ENCODE measurements around the gene LY6G5B. TPM values are rescaled to one million over a fixed set of nuclear protein-coding genes. Genes with fewer than 3 reads are reported as not detected.
A peak's percentile ranks its signal among the peaks of the same experiment; 100 is the strongest.

Gene LY6G5B, protein sequence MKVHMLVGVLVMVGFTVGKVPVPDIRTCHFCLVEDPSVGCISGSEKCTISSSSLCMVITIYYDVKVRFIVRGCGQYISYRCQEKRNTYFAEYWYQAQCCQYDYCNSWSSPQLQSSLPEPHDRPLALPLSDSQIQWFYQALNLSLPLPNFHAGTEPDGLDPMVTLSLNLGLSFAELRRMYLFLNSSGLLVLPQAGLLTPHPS
- 10 to 100 TPM; 21.3 to 26.9 TPM for total RNA-seq

GRCh38 chr6:31669676-31670075 lies at the start of gene LY6G5B:
LY6G5B (plus strand) TSS chr6:31669976; CDS start chr6:31670951, 975 bp downstream.
- peaks cover 19 to 31% of the 10 kb centered on the region in 2 donors for H3K36me3 Mint-ChIP-seq (ENCODE audit: insufficient read depth in 2 of 2)

DNA sequence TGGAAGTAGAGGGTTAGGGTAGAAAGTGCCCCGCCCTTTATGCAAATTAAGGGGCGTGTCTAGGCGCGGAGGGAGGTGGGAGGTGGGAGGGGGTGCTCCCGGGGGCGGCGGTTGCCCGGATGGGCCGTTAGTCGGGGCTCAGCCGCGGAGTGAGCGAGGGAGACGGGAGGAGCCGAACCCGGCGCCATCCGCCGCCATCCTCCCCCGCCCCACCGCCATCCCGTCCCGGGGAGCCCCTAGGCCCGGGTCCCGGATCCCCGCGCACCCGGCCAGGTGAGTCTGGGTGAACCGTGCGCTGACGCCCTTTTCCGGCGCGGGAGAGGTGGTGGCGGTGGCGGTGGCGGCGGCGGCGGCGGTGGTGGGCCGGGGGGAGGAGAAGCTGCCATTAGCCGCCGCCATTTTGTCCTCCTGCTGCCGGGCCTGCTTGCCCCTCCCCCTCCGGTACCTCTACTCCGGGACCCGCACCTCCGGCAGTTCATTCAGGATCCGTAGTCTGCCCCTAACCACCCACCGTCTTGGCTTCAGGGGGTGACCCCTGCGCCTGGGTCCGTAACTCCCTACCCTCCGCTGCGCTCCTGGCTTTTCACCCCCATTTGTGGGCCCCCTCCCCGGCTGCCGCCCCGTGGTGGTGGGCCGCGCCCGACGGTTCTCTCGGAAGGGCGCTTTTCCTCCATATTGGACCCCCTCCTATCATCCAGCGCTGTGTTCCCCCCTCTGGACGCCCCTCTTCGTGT lies 49.0 kb upstream of the LY6G5B start, which contains the start of gene PRRC2A:
Gene PRRC2A (plus strand): TSS at position 130 of the 734 bp plus-strand sequence. CDS start 2,075 bp downstream, outside the sequence.
- H3K4me3 Mint-ChIP-seq: peak within 1 kb of the TSS; percentile 85 to 97
- DNase-seq (peak; percentile 85 to 97), ATAC-seq (replicated peaks in 1 of 2) (peak; percentile 36 to 67)
- peaks cover 15 to 32% of the 10 kb centered on the region in 2 donors for H3K36me3 Mint-ChIP-seq (ENCODE audit: insufficient read depth in 2 of 2)
- no peaks in the 10 kb centered on the region for H3K9me3 Mint-ChIP-seq
- peak within 1 kb of the TSS; percentile 98 for H3K27ac Mint-ChIP-seq
- peaks cover 51% of the 10 kb centered on the region for H3K4me1 Mint-ChIP-seq (ENCODE audit: low read depth)
- no peaks in the 10 kb centered on the region for H3K27me3 Mint-ChIP-seq (ENCODE audit: low read depth)

More at GRCh38 chr6:31669676-31670075, at the start of gene LY6G5B:
- ATAC-seq (replicated peaks in 1 of 2) (no peak), DNase-seq (no peak)
- H3K9me3 Mint-ChIP-seq: no peaks in the 10 kb centered on the region
- no peaks in the 10 kb centered on the region for H3K27me3 Mint-ChIP-seq (ENCODE audit: low read depth)
- H3K4me1 Mint-ChIP-seq (ENCODE audit: low read depth): peaks cover 36% of the 10 kb centered on the region
- H3K4me3 Mint-ChIP-seq: no peak within 1 kb of the TSS
- no peak within 1 kb of the TSS for H3K27ac Mint-ChIP-seq

DNA sequence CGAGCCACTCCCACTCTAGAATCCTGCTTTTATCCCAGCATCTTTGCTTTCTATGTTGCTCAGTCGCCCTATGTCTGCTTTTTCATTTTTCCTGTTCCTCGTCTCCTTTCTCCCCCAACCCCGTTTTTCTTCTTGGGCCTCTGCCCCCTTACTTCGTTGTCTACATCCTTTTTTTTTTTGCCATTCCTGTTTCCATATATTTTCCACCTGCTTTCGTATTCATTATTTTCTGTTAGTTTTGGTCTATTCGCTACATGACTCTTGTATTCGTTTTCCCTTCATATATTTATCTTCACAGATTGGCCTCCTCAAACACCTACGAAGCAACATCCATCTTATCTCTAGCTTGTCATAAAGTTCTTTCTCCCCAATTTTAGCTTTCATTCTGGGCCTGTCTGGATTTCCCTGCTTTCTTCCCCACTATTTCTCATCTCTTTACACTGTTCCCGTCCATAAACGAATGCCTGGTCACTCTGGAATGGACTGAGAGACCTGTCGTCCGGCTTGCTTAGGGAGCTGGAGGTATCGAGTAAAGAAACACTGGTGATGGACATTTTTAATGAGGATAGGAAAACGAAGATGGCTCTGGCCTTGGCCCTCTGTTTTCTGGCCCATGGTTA lies 48.3 kb upstream of the LY6G5B start:
- no peak for DNase-seq
- Mint-ChIP-seq H3K27ac (peak overlapping the region; percentile 98), H3K4me3 (peak overlapping the region; percentile 85 to 97), H3K9me3 (no peaks in the 10 kb centered on the region), H3K27me3 (ENCODE audit: low read depth) (no peaks in the 10 kb centered on the region), H3K4me1 (ENCODE audit: low read depth) (peaks cover 45% of the 10 kb centered on the region), H3K36me3 (ENCODE audit: insufficient read depth in 2 of 2) (peaks cover 18 to 39% of the 10 kb centered on the region in 2 donors)
- no peak for ATAC-seq (replicated peaks in 1 of 2)

- DNase-seq (no peak), ATAC-seq (replicated peaks in 1 of 2) (no peak)
- H3K4me1 Mint-ChIP-seq (ENCODE audit: low read depth): peaks cover 39% of the 10 kb centered on the region
- no peaks in the 10 kb centered on the region for H3K27me3 Mint-ChIP-seq (ENCODE audit: low read depth)
- H3K9me3 Mint-ChIP-seq: no peaks in the 10 kb centered on the region
- H3K36me3 Mint-ChIP-seq (ENCODE audit: insufficient read depth in 2 of 2): peaks cover 20 to 41% of the 10 kb centered on the region in 2 donors
- peak overlapping the region; percentile 98 for H3K27ac Mint-ChIP-seq
- peak overlapping the region; percentile 85 to 97 for H3K4me3 Mint-ChIP-seq
Measured at GRCh38 chr6:31621991-31622390, 47.8 kb upstream of the LY6G5B start.

DNA sequence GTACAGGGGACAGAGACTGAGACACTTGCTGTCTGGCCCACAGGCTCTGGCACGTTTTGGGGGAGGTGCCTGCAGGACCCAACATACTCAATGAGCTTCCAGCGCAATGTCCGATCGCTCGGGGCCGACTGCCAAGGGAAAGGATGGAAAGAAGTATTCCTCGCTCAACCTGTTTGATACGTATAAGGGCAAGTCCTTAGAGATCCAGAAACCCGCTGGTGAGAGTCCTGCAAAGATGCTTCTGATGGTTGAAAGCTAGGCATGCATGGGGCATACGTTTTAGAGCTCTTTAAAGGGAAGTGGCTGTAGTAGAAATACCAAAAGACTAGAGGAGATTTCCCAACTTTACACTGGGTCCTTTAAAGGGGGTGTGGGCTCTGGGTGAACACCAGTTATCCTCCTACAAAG lies 47.1 kb upstream of the LY6G5B start:
- Mint-ChIP-seq H3K27ac (peak overlapping the region; percentile 98), H3K9me3 (no peaks in the 10 kb centered on the region), H3K36me3 (ENCODE audit: insufficient read depth in 2 of 2) (peaks cover 26 to 48% of the 10 kb centered on the region in 2 donors), H3K4me3 (peak overlapping the region; percentile 85 to 97), H3K4me1 (ENCODE audit: low read depth) (peaks cover 33% of the 10 kb centered on the region), H3K27me3 (ENCODE audit: low read depth) (no peaks in the 10 kb centered on the region)
- ATAC-seq (replicated peaks in 1 of 2) (no peak), DNase-seq (no peak)

DNA sequence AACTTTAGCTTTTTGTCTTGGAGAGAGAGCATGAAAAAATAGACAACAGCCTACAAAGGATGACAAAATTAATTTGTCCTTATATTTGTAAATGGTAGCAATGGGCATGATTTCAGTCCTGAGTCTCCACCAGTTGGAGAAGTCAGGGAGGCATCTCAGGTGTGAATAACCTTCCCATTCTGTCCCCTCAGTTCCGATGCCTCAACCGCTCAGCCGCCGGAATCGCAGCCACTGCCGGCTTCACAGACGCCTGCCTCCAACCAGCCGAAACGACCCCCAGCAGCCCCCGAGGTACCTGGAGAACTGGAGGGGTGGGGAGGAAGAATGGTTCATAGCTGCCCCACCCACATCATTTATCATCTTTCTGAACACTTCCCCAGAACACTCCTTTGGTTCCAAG lies 45.7 kb upstream of the LY6G5B start:
- ATAC-seq (replicated peaks in 1 of 2) (no peak), DNase-seq (no peak)
- Mint-ChIP-seq H3K27me3 (ENCODE audit: low read depth) (no peaks in the 10 kb centered on the region), H3K4me1 (ENCODE audit: low read depth) (peaks cover 20% of the 10 kb centered on the region), H3K4me3 (no peak overlapping the region), H3K9me3 (no peaks in the 10 kb centered on the region), H3K27ac (no peak overlapping the region), H3K36me3 (ENCODE audit: insufficient read depth in 2 of 2) (peaks cover 27 to 53% of the 10 kb centered on the region in 2 donors)

DNA sequence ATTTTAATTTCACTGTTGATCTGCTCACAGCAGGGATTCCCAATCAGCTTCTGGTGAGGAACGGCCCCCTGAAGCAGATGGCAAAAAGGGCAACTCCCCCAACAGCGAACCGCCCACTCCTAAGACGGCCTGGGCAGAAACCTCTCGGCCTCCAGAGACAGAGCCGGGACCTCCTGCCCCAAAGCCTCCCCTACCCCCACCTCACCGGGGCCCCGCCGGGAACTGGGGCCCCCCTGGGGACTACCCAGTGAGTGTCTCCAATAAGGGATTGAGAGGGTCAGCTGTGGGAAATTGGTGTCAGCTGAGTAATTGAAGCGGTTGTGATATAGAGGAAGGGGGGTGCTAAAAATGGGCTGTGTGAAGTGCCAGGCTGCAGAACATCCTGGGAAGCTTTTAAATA lies 42.8 kb upstream of the LY6G5B start:
- no peak for DNase-seq
- Mint-ChIP-seq H3K27me3 (ENCODE audit: low read depth) (no peaks in the 10 kb centered on the region), H3K9me3 (no peaks in the 10 kb centered on the region), H3K4me3 (no peak overlapping the region), H3K4me1 (ENCODE audit: low read depth) (peaks cover 30% of the 10 kb centered on the region), H3K27ac (peak overlapping the region; percentile 30), H3K36me3 (ENCODE audit: insufficient read depth in 2 of 2) (peaks cover 29 to 64% of the 10 kb centered on the region in 2 donors)
- no peak for ATAC-seq (replicated peaks in 1 of 2)

DNA sequence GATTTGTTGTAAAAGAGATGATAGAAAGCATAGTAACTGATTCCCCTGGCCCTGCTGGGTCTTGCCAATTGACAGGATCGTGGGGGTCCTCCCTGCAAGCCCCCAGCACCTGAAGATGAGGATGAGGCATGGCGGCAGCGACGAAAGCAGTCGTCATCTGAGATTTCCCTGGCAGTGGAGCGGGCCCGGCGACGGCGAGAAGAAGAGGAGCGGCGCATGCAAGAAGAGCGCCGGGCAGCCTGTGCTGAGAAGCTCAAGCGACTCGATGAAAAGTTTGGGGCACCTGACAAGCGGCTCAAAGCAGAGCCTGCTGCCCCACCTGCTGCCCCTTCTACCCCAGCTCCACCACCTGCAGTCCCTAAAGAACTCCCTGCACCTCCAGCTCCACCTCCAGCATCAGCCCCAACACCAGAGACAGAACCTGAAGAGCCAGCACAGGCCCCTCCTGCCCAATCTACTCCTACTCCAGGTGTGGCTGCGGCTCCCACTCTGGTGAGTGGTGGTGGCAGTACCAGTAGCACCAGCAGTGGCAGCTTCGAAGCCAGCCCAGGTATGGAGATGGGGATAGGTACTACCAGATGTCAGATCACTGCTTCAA lies 42.0 kb upstream of the LY6G5B start:
- Mint-ChIP-seq H3K36me3 (ENCODE audit: insufficient read depth in 2 of 2) (peaks cover 23 to 65% of the 10 kb centered on the region in 2 donors), H3K4me1 (ENCODE audit: low read depth) (peaks cover 22% of the 10 kb centered on the region), H3K27me3 (ENCODE audit: low read depth) (no peaks in the 10 kb centered on the region), H3K4me3 (no peak overlapping the region), H3K9me3 (no peaks in the 10 kb centered on the region), H3K27ac (no peak overlapping the region)
- no peak for DNase-seq
- ATAC-seq (replicated peaks in 1 of 2): no peak

DNA sequence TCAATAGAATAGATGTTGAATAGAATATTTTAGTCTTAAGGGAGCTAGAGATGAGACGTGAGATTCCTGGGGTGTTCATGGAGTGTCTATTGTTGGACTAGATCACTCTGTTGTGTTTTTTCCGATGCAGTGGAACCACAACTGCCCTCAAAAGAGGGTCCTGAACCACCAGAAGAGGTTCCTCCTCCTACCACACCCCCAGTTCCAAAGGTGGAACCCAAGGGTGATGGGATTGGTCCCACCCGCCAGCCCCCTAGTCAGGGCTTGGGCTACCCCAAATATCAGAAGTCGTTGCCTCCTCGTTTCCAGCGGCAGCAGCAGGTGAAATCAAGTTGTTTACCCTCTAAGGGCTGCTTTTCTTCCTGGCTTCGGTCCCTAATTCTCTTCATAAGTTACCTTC lies 40.8 kb upstream of the LY6G5B start:
- Mint-ChIP-seq H3K4me1 (ENCODE audit: low read depth) (peaks cover 24% of the 10 kb centered on the region), H3K36me3 (ENCODE audit: insufficient read depth in 2 of 2) (peaks cover 22 to 64% of the 10 kb centered on the region in 2 donors), H3K27me3 (ENCODE audit: low read depth) (no peaks in the 10 kb centered on the region), H3K4me3 (no peak overlapping the region), H3K9me3 (no peaks in the 10 kb centered on the region), H3K27ac (no peak overlapping the region)
- ATAC-seq (replicated peaks in 1 of 2): no peak
- no peak for DNase-seq

GRCh38 chr6:31630177-31630934 lies 39.4 kb upstream of the LY6G5B start:
- Mint-ChIP-seq H3K4me1 (ENCODE audit: low read depth) (peaks cover 23% of the 10 kb centered on the region), H3K27me3 (ENCODE audit: low read depth) (no peaks in the 10 kb centered on the region), H3K27ac (no peak overlapping the region), H3K36me3 (ENCODE audit: insufficient read depth in 2 of 2) (peaks cover 24 to 59% of the 10 kb centered on the region in 2 donors), H3K9me3 (no peaks in the 10 kb centered on the region), H3K4me3 (no peak overlapping the region)
- ATAC-seq (replicated peaks in 1 of 2) (no peak), DNase-seq (no peak)

- Mint-ChIP-seq H3K36me3 (ENCODE audit: insufficient read depth in 2 of 2) (peaks cover 23 to 58% of the 10 kb centered on the region in 2 donors), H3K27ac (no peak overlapping the region)
- DNase-seq: no peak
Measured at GRCh38 chr6:31631209-31631608, 38.6 kb upstream of the LY6G5B start.

DNA sequence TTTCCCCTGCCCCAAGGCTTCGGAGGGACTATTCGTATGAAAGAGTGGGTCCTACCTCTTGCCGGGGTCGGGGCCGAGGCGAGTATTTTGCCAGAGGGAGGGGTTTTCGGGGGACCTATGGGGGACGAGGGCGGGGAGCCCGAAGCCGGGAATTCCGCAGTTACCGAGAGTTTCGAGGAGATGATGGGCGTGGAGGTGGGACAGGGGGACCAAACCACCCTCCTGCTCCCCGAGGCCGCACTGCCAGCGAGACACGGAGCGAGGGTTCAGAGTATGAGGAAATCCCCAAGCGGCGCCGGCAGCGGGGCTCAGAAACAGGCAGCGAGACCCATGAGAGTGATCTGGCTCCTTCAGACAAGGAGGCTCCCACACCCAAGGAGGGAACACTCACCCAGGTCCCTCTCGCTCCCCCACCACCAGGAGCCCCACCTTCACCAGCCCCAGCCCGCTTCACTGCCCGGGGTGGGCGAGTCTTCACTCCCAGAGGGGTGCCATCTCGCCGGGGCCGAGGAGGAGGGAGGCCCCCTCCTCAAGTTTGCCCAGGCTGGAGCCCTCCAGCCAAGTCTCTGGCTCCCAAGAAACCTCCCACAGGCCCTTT lies 38.0 kb upstream of the LY6G5B start:
- ATAC-seq (replicated peaks in 1 of 2) (no peak), DNase-seq (no peak)
- no peaks in the 10 kb centered on the region for H3K27me3 Mint-ChIP-seq (ENCODE audit: low read depth)
- H3K4me3 Mint-ChIP-seq: no peak overlapping the region
- peaks cover 21% of the 10 kb centered on the region for H3K4me1 Mint-ChIP-seq (ENCODE audit: low read depth)
- peaks cover 21 to 53% of the 10 kb centered on the region in 2 donors for H3K36me3 Mint-ChIP-seq (ENCODE audit: insufficient read depth in 2 of 2)
- H3K9me3 Mint-ChIP-seq: no peaks in the 10 kb centered on the region
- no peak overlapping the region for H3K27ac Mint-ChIP-seq

More at GRCh38 chr6:31631209-31631608, 38.6 kb upstream of the LY6G5B start:
- no peak for ATAC-seq (replicated peaks in 1 of 2)
- H3K9me3 Mint-ChIP-seq: no peaks in the 10 kb centered on the region
- peaks cover 21% of the 10 kb centered on the region for H3K4me1 Mint-ChIP-seq (ENCODE audit: low read depth)
- no peak overlapping the region for H3K4me3 Mint-ChIP-seq
- H3K27me3 Mint-ChIP-seq (ENCODE audit: low read depth): no peaks in the 10 kb centered on the region

Measured in activated T-cell treated with anti-CD3 and anti-CD28 coated beads, Interleukin-2, amount 50 U/mL, for 72 hours (primary cell).